ENCODE measurements around the gene PAFAH1B1.

Gene PAFAH1B1

DNA sequence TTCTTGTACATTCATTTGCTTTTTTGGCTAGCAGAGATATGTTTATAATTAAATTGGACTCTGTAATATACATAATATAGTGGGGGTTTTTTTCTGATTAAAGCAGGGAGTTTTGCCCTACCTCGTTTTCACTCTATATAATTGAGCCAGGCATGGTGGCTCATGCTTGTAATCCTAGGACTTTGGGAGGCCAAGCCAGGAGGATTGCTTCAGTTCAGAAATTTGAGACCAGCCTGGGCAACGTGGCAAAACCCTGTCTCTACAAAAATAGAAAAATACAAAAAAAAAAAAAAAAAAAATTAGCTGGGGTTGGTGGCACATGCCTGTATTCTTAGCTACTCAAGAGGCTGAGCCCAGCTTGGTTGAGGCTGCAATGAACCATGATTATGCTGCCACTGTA lies 42.2 kb downstream of the PAFAH1B1 start:
- H3K4me3 ChIP-seq (replicated peaks; ENCODE audit: low read depth, low read length), result no peak overlapping the region
- H3K36me3 ChIP-seq (ENCODE audit: control insufficient read depth, insufficient read depth, low read length), result peaks cover 1% of the 10 kb centered on the region; the same call in 1 of the 2 replicates
- TF ChIP-seq, protein P1, sequence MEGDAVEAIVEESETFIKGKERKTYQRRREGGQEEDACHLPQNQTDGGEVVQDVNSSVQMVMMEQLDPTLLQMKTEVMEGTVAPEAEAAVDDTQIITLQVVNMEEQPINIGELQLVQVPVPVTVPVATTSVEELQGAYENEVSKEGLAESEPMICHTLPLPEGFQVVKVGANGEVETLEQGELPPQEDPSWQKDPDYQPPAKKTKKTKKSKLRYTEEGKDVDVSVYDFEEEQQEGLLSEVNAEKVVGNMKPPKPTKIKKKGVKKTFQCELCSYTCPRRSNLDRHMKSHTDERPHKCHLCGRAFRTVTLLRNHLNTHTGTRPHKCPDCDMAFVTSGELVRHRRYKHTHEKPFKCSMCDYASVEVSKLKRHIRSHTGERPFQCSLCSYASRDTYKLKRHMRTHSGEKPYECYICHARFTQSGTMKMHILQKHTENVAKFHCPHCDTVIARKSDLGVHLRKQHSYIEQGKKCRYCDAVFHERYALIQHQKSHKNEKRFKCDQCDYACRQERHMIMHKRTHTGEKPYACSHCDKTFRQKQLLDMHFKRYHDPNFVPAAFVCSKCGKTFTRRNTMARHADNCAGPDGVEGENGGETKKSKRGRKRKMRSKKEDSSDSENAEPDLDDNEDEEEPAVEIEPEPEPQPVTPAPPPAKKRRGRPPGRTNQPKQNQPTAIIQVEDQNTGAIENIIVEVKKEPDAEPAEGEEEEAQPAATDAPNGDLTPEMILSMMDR (IDR thresholded peaks at IDR 0.05; ENCODE audit: insufficient read depth, low read length, poor library complexity, severe bottlenecking), result no peak
- no peak for DNase-seq (ENCODE audit: extremely low read depth, insufficient read length)
- no peaks in the 10 kb centered on the region for H3K27me3 ChIP-seq (replicated peaks; ENCODE audit: control insufficient read depth, insufficient read depth, low read length)

DNA sequence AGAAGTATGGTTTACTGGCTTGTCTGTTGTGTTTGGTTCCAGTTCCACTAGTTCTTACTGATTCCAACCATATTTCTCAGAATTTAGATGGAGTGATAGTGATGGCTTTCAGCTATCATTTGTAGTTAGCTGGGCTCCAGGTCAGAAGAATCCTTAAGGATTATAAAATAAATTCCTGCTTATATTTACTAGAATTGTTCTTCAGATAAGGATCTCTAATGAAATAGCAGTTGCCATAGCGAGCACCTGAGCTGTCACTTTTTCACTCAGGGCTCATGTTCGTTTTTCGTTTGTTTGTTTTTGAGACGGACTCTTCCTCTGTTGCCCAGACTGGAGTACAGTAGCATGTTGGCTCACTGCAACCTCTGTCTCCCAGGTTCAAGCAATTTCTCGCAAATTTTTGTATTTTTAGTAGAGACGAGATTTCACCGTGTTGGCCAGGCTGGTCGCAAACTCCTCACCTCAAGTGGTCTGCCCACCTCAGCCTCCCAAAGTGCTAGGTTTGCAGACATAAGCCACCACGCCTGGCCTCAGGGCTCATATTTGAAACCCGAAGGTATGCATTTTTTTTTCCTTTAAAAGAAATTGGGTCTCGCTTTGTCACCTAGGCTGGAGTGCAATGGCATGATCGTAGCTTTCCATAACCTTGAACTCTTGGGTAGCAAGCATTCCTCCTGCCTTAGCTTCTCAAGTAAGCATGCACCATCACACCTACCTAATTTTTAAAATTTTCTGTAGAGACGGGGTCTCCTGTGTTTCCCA lies 42.9 kb downstream of the PAFAH1B1 start:
- Histone ChIP-seq H3K4me3 (replicated peaks; ENCODE audit: low read depth, low read length) (no peak overlapping the region), H3K36me3 (ENCODE audit: control insufficient read depth, insufficient read depth, low read length) (peaks cover 1% of the 10 kb centered on the region), H3K27me3 (replicated peaks; ENCODE audit: control insufficient read depth, insufficient read depth, low read length) (no peaks in the 10 kb centered on the region)
- DNase-seq (ENCODE audit: extremely low read depth, insufficient read length), result no peak
- TF ChIP-seq, protein P1 (IDR thresholded peaks at IDR 0.05; ENCODE audit: insufficient read depth, low read length, poor library complexity, severe bottlenecking), result no peak

DNA sequence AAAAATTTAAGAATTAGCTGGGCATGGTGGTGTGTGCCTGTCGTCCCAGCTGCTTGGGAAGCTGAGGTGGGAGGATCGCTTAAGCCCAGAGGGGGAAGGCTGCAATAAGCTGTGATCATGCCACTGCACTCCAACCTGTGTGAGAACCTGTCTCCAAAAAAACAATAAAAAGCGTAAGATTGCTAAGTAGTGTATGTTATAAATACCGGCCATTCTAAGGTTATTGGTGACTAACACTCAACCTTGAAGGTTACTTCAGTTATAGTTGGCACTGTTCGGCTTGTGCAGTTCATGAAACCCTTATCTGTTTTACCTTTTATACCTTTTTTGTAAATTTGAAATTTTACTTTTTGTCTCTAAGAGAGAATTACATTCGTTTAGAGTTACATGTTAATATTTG lies 44.0 kb downstream of the PAFAH1B1 start:
- no peak for DNase-seq (ENCODE audit: extremely low read depth, insufficient read length)
- Histone ChIP-seq H3K27me3 (replicated peaks; ENCODE audit: control insufficient read depth, insufficient read depth, low read length) (no peaks in the 10 kb centered on the region), H3K36me3 (ENCODE audit: control insufficient read depth, insufficient read depth, low read length) (peaks cover 3% of the 10 kb centered on the region), H3K4me3 (replicated peaks; ENCODE audit: low read depth, low read length) (no peak overlapping the region)
- TF ChIP-seq, protein P1 (IDR thresholded peaks at IDR 0.05; ENCODE audit: insufficient read depth, low read length, poor library complexity, severe bottlenecking), result no peak

DNA sequence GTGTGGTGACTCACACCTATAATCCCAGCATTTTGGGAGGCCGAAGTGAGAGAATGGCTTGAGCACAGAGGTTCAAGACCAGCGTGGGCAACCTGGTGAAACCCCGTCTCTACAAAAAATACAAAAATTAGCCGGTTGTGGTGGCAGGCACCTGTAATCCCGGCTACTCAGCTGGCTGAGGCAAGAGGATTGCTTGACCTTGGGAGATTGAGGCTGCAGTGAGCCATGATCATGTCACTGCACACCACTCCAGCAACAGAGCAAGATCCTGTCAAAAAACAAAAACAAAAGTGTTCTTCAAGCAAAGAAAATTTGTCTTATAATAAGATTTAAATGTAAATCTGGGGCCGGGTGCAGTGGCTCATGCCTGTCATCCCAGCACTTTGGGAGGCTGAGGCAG lies 51.5 kb downstream of the PAFAH1B1 start:
- DNase-seq (ENCODE audit: extremely low read depth, insufficient read length), result no peak
- no peak overlapping the region for H3K4me3 ChIP-seq (replicated peaks; ENCODE audit: low read depth, low read length)
- H3K36me3 ChIP-seq (ENCODE audit: control insufficient read depth, insufficient read depth, low read length), result peaks cover 1% of the 10 kb centered on the region
- TF ChIP-seq, protein P1 (IDR thresholded peaks at IDR 0.05; ENCODE audit: insufficient read depth, low read length, poor library complexity, severe bottlenecking), result no peak
- no peaks in the 10 kb centered on the region for H3K27me3 ChIP-seq (replicated peaks; ENCODE audit: control insufficient read depth, insufficient read depth, low read length)

DNA sequence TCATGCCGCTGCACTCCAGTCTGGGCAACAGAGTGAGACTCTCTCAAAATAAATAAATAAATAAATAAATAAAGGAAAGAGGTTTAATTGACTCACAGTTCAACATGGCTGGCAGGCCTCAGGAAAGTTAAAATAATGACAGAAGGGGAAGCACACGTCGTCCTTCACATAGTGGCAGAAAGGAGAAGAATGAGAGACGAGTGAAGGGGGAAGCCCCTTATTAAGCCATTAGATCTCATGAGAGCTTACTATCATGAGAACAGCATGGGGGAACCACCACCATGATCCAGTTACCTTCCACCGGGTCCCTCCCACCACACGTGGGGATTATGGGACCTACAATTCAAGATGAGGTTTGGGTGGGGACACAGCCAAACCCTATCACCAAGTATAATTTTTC lies 54.5 kb downstream of the PAFAH1B1 start:
- TF ChIP-seq, protein P1 (IDR thresholded peaks at IDR 0.05; ENCODE audit: insufficient read depth, low read length, poor library complexity, severe bottlenecking), result no peak
- H3K36me3 ChIP-seq (ENCODE audit: control insufficient read depth, insufficient read depth, low read length), result no peaks in the 10 kb centered on the region; the same call in none of the 2 replicates
- H3K4me3 ChIP-seq (replicated peaks; ENCODE audit: low read depth, low read length), result no peak overlapping the region
- no peaks in the 10 kb centered on the region for H3K27me3 ChIP-seq (replicated peaks; ENCODE audit: control insufficient read depth, insufficient read depth, low read length)
- no peak for DNase-seq (ENCODE audit: extremely low read depth, insufficient read length)
